GM21390 (cell line): ENCODE data around the gene EXOC4.

ENCODE experiments used
- ATAC-seq: cut with Tn5 transposase; IDR thresholded peaks from one replicate; pipeline ENCODE4 v1.9.1; 2021; ENCODE audit not compliant: unreplicated experiment

EXOC4 gene

DNA sequence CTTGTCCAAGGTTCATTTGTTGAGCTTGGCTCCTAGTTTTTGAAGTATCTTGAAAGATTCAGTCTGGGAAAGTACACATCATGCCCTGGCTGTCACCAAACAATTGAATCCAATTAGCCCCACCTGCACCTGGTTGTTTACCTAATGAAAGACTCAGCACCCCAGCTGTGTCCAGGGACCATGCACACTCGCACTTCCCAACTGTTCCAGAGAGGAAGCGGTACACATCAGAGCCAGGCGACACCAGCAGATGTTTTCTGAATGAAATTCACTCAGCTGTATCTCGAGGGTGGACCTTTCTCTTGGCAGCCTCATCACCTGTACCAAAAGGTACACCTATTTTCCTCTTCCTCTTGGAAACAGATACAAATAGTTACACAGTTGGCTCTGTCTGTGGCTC lies 657.9 kb downstream of the EXOC4 start:
- ATAC-seq: no peak

DNA sequence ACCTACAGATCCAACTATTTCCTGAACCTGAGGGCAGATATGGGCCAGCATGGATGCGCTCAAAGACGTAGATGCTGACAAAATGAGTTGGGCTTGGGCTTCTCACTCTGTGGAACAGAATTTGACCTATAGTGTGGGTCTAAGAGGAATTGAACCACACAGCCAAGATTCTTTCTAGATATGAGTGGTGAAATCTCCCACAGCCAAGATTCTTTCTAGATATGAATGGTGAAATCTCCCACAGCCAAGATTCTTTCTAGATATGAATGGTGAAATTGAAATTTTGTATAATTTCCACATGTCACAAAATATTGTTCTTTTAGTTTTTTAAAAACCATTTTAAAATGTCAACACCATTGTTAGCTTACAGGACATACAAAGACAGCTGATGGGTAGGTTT lies 658.8 kb downstream of the EXOC4 start:
- ATAC-seq: no peak

- ATAC-seq: no peak
Measured at GRCh38 chr7:133912916-133913697, 660.2 kb downstream of the EXOC4 start.

DNA sequence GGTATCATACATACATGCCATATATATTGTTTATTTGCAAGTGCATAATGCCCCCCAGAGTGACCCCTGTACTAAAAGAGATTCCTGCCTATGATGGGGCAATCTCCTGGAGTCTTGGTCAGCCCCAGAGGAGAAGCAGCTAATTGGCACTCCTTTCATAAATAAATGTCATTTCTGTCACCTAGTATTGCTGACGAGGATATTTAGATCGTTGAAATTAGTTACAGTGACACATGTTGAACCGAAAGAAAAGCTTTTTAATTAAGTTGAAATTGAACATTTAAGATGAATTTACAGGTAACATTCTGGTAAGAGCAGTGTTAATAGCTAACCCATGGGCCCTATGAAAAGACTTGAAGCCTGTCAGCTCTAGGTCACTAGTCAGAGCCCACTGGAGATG lies 663.7 kb downstream of the EXOC4 start:
- ATAC-seq: no peak

GRCh38 chr7:133919810-133920209 lies 666.9 kb downstream of the EXOC4 start:
- no peak for ATAC-seq

DNA sequence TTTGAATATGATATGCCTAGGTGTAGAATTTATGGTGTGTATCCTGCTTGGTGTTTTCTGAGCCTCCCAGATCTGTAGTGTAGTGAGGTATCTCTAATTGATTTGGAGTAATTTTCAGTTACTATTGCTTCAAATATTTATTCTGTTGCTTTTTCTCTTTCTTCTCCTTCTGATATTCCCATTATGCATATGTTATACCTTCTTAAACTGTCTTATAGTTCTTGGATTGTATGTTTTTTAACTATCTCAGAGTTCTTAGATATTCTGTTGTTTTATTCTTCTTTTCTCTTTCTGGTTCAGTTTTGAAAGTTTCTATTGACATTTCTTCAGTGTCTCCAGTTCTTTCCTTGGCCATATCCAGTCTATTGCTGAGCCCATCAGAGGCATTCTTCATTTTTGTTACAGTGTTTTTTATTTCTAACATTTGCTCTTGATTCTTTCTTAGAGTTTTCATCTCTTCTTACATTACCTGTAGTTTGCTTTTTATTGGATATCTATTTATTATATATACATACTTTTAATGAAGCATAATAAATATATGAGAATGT lies 668.8 kb downstream of the EXOC4 start:
- ATAC-seq: no peak

- ATAC-seq: no peak
Measured at GRCh38 chr7:133923974-133924373, 671.1 kb downstream of the EXOC4 start.

- ATAC-seq: no peak
Measured at GRCh38 chr7:133931053-133931452, 678.2 kb downstream of the EXOC4 start.

DNA sequence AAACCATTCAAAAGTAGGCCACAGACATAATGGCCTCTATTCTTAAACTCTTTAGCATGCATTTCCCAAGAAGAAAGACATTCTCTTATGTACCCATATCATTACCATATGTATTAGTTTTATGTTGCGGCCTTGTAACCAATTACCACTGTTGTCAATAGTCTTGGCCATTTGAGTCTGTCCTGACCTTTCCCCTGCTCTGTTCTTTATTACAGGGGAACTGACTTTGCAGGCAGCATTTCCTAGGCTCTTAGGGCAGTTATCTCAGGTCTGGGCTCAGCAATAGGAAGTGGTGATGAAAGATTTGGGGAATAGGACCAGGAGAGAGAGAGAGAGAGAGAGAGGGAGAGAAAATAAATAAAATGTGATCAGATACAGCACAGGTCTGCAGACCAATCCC lies 679.7 kb downstream of the EXOC4 start:
- no peak for ATAC-seq

DNA sequence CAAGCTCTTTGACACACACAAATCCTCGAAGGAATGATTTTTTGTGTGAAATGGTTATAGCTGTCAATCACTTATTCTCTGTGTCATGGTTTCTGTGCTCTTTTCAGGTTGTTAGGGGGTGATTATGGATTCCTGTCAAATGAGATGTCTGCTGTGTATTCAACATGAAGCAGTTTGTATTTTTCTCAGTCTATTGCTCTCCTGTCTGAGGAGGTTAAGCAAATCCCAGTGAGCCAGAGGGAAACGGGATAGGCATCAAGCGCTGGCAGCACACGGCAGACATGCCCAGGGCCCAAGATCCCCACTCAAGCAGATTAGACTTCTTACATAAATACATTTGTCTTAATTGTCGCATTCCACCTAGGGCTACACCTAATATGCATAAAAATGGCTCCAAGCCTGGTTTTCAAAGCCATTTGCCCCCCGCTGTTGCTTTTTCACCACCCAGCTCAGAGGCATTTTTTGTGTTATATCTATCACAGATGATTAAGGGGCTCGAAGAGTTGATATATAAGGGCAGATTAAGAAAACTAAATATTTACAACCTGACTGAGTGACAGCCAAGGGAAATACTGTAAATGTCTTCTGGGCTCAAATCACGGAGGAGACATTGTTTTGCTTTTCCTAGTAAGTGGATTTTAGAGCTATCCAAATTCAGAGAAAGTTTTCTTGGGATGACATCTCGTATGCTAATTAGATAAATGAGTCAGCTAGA lies 681.5 kb downstream of the EXOC4 start:
- no peak for ATAC-seq

- ATAC-seq: no peak
Measured at GRCh38 chr7:133934977-133935330, 682.1 kb downstream of the EXOC4 start.

GRCh38 chr7:133936074-133936473 lies 683.2 kb downstream of the EXOC4 start:
- ATAC-seq: no peak

DNA sequence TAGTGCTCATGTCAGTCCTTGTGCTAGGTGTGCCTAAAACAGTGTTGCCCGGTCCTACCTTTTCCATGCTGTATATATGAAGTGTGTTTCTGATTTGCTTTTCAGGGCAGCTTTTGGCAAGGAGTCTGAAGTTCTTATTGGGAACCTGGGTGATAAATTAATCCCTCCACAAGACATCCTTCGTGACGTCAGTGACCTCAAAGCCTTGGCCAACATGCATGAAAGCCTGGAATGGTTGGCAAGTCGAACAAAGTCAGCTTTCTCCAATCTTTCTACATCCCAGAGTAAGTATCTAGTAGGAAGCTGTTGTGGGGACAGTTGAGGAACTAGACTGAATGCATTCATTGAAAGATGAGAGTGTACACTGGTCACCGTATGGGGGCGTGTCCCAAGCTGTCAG lies 684.9 kb downstream of the EXOC4 start:
- no peak for ATAC-seq

DNA sequence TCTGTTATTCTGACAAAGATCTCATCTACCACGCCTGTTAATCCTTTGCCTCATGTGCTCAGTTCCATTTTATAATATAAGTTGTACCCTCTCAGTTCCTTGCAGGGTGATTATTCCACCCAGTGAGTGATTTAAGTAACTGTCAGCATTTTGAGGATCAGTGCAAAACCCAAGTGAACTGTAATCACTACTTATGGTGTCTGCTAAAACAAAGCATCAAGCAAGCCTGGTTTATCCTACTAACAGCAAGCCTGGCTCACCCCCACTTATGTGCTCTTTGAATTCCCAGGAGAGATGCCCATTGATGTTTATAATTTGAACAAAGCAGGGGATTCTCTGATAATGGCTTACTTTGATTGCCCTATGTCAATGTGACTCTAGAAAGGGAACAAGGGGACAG lies 687.5 kb downstream of the EXOC4 start:
- no peak for ATAC-seq

DNA sequence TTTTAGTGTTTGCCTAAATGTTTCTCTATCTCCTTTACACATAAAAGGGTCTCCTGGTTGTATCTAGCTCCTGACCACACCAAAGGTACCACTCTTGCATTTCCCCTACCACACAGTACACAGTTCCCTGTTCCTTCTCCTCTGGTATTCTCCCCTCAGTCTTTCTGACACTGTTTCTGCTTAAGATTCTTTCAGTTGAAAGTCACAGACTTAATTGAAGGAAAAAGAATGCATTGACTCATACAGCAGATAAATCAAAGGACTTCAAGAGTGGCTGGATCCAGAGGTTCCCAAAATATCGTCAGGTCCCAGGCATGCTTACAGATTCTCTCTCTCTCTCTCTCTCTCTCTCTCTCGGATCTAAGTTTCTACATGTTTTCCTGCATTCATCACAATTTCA lies 688.6 kb downstream of the EXOC4 start:
- ATAC-seq: no peak

DNA sequence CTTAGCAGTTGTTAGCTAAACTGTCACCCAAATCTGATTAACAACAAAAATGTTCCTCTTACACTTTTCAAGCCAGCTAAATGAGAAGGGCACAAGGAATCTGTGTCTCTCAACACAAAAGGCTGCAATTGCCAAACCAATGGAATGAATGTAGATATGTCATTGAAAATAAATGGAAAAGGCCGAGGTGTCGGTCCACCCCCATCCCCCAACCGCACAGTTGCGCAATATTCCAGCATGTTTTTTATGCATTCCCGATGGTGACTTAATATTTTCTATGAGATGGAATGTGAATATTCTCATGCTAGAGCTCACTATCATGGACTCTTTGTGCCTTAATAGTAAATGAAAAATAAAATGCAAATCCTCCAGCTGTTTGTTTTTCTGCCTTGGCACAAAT lies 692.6 kb downstream of the EXOC4 start:
- ATAC-seq: no peak

- no peak for ATAC-seq
Measured at GRCh38 chr7:133947458-133948254, 694.8 kb downstream of the EXOC4 start.

GRCh38 chr7:133948588-133948987 lies 695.7 kb downstream of the EXOC4 start:
- ATAC-seq: no peak

GRCh38 chr7:133950855-133951254 lies 698.0 kb downstream of the EXOC4 start:
- no peak for ATAC-seq

GRCh38 chr7:133955208-133955607 lies 702.3 kb downstream of the EXOC4 start:
- ATAC-seq: no peak

DNA sequence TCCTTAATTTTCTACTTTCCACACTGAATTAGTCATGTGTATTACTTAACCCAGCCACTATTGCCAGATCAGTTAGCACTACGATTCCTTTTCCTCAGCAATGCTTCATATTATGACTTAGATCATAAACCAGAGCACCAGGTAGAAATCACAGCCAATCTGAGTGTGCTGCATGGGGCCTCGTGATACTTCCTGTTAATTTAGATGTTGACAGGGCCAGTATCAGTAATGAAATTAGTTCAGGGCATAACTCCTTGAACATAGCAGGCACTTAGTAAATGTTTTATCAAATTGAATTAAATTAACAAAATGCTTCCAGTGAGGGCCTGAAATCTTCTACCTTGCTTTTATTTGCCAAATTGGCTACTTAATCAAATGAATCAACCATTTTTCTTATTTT lies 705.0 kb downstream of the EXOC4 start:
- no peak for ATAC-seq

- no peak for ATAC-seq
Measured at GRCh38 chr7:133958822-133959221, 705.9 kb downstream of the EXOC4 start.
